PFSK-1 (cell line): ENCODE measurements around the gene IFNE.

Source experiments
- FOXP2 ChIP-seq: optimal IDR thresholded peaks from 2 replicates; pipeline ENCODE3; 2011; ENCODE audit warnings: borderline replicate concordance, control low read depth, inconsistent platforms; ENCODE audit not compliant: insufficient read depth; ENCODE audit errors: extremely low read length, extremely low read depth
- POLR2AphosphoS5 ChIP-seq: IDR thresholded peaks from 2 replicates; pipeline ENCODE4 v1.6.1; 2012; ENCODE audit warnings: low read depth, mild to moderate bottlenecking, control low read depth, low read length, moderate library complexity
- SIN3A ChIP-seq: IDR thresholded peaks from 2 replicates; pipeline ENCODE4 v1.6.1; 2012; ENCODE audit warnings: mild to moderate bottlenecking, low read length, moderate library complexity, borderline replicate concordance; ENCODE audit not compliant: insufficient read depth
- TAF1 ChIP-seq: IDR thresholded peaks from 2 replicates; pipeline ENCODE4 v1.6.1; 2012; ENCODE audit warnings: low read length, control low read depth, borderline replicate concordance; ENCODE audit not compliant: insufficient read depth
- TF ChIP-seq, protein P1 (sequence below), 2 experiments: IDR thresholded peaks; 2 replicates each; pipeline versions ENCODE4 v1.6.1 to v1.8.0; 2011 to 2012; ENCODE audit warnings: low read depth in 2 of 2, low read length in 2 of 2, control low read depth in 1 of 2, inconsistent platforms in 1 of 2, mild to moderate bottlenecking in 1 of 2, moderate library complexity in 1 of 2; ENCODE audit not compliant: insufficient read depth in 1 of 2

GRCh38 chr9:21473236-21473635 lies 8.9 kb downstream of the IFNE start:
- no peak for TF ChIP-seq SIN3A
- no peak for TF ChIP-seq TAF1
- TF ChIP-seq POLR2AphosphoS5: no peak
- no peak for TF ChIP-seq FOXP2
- TF ChIP-seq, protein P1, sequence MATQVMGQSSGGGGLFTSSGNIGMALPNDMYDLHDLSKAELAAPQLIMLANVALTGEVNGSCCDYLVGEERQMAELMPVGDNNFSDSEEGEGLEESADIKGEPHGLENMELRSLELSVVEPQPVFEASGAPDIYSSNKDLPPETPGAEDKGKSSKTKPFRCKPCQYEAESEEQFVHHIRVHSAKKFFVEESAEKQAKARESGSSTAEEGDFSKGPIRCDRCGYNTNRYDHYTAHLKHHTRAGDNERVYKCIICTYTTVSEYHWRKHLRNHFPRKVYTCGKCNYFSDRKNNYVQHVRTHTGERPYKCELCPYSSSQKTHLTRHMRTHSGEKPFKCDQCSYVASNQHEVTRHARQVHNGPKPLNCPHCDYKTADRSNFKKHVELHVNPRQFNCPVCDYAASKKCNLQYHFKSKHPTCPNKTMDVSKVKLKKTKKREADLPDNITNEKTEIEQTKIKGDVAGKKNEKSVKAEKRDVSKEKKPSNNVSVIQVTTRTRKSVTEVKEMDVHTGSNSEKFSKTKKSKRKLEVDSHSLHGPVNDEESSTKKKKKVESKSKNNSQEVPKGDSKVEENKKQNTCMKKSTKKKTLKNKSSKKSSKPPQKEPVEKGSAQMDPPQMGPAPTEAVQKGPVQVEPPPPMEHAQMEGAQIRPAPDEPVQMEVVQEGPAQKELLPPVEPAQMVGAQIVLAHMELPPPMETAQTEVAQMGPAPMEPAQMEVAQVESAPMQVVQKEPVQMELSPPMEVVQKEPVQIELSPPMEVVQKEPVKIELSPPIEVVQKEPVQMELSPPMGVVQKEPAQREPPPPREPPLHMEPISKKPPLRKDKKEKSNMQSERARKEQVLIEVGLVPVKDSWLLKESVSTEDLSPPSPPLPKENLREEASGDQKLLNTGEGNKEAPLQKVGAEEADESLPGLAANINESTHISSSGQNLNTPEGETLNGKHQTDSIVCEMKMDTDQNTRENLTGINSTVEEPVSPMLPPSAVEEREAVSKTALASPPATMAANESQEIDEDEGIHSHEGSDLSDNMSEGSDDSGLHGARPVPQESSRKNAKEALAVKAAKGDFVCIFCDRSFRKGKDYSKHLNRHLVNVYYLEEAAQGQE (IDR thresholded peaks at IDR 0.05; ENCODE audit: insufficient read depth in 1 of 2, low read depth in 2 of 2, low read length in 2 of 2): no peak
